Urothelium cell line (cell line): Measurements from ENCODE around the gene LSP1.

Source experiments
- DNase-seq: peaks from one replicate; pipeline ENCODE4 v3.0.0; 2011; ENCODE audit warnings: low spot score, mixed read lengths
- FAIRE-seq: peaks from 2 replicates; lab custom pipeline; 2011; peaks lifted over from hg19 to GRCh38; lab: Jason Lieb, UNC

The LSP1 gene

GRCh38 chr11:1888347-1888753 is 35.5 kb downstream of the LSP1 start:
- FAIRE-seq (no peak), DNase-seq (no peak)

DNA sequence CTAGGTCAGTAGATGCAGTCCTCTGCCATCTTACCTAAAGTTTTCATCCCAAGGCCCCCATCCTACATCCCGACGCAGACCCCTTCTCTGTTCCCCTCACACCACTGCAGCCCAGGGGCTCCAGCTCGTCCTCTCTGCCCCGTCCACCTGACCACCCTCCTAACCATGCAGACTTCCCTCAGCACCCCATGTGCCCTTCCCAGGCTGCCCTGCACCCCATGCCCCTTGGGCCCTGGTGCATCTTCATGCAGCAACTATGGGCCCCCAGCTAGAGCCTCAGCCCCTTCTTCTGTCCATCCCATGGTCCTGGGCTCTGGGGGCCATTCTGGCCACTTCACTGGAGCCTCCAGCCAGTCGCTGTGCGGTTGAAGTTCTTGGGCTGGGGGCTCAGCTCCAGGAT is 35.9 kb downstream of the LSP1 start:
- no peak for DNase-seq
- no peak for FAIRE-seq

GRCh38 chr11:1889224-1889930 is 36.5 kb downstream of the LSP1 start:
- DNase-seq (no peak), FAIRE-seq (no peak)

DNA sequence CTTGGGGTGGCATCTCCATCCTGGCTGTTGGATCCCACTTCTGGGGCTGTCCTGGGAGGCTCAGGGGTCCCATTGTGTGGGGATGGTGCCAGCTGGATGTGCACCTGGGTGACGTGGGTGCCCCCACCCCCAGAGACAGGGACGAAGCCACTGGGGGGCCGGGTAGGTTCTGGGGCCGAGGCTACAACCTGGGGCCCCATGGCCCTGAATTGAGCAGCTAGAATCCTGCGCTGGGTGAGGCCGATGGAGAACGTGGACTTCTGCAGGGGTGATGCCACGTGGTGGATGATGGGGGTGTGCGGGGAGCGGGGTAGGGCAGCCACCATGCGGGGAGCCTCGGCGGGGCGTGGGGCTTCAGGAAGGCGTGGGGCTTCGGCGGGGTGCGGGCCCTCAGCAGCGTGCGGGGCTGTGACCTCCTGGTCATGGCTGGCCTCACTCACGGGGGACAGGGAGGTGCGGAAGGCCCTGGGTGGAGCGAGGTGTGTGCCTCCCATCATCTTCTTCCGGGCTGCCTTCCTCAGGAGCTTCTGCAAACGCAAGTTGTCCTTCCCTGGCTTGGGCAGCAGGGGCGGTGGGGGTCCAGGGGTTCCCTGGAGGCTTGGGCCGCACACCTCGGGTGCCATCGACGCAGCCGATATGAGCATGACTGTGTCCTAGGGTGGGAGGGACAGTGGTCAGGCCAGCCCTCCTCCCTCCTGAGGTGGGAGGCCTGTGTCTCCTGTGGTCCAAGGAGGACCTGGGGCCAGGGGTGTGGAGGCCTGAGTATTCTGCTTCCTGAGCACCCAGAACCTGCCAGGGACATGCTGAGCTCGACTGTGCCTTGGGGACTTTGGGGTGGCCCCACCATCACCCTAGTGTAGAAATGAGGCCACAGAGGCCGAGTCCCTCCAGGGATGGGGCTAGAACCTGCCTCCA is 37.3 kb downstream of the LSP1 start:
- FAIRE-seq (no peak), DNase-seq (no peak)

GRCh38 chr11:1890856-1891830 is 38.3 kb downstream of the LSP1 start:
- DNase-seq (no peak), FAIRE-seq (no peak)

DNA sequence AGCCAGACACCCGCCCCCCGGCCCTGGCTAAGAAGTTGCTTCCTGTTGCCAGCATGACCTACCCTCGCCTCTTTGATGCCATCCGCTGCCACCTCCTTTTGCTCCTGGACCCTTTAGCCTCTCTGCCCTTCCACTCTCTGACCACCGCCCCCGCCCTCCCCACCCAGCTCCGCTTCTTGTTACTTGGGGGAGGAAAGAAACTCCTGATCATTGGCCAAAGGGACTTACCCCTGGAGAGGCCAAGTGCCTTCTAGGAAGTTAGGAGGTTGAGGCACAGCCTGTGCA is 38.9 kb downstream of the LSP1 start, which contains the start of gene PRR33:
TSS of gene PRR33 (minus strand) at position 65 of the 285 bp plus-strand sequence. CDS start 1,311 bp downstream, outside the sequence.
- no peak for FAIRE-seq
- no peak for DNase-seq

DNA sequence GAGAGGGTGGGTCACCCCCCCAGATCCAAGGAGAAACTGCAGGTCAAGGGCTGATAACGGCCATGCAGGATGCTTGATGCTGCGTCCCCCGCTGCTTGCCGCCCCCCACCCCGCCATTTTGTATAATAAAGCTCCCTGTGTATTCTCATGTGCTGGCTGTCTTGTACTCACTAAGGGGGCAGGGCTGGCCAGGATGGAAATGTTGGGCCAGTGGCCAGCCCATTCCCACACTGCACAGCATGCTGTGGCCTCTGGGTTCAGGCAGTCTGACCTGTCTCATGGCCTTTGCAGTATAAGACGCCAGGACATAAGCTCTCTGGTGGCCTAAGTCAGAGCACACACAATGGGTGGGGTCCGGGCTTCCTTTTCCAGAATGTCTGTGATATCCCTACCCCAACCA is 39.2 kb downstream of the LSP1 start:
- DNase-seq (no peak), FAIRE-seq (no peak)

GRCh38 chr11:1892558-1892957 is 39.7 kb downstream of the LSP1 start:
- FAIRE-seq: no peak

DNA sequence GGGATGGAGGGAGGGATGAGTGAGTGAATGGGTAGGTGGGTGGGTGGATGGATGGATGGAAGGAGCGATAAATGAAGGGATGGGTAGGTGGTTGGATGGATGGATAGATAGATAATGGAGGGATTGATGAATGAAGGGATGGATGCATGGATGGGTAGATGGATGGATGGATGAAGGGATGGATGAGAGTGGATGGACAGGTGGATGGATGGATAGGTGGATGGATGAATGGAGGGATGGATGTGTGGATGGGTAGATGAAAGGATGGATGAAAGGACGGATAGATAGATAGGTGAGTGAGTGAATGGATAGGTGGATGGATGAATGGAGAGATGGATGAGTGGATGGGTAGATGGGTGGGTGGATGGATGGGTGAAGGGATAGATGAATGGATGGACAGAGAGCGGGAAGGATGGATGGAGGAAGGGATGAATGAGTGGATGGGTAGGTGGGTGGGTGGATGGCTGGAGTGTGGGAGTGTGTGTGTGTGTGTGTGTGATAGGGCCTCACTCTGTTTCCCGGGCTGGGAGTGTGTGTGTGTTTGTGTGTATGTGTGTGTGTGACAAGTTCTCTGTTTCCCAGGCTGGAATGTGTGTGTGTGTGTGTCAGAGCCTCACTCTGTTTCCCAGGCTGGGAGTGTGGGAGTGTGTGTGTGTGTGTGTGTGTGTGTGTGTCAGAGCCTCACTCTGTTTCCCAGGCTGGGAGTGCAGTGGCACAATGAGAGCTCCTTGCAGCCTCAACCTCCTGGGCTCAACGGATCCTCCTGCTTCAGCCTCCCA is 40.9 kb downstream of the LSP1 start:
- DNase-seq: no peak
- no peak for FAIRE-seq

More at GRCh38 chr11:1892558-1892957, 39.7 kb downstream of the LSP1 start:
- DNase-seq: no peak

DNA sequence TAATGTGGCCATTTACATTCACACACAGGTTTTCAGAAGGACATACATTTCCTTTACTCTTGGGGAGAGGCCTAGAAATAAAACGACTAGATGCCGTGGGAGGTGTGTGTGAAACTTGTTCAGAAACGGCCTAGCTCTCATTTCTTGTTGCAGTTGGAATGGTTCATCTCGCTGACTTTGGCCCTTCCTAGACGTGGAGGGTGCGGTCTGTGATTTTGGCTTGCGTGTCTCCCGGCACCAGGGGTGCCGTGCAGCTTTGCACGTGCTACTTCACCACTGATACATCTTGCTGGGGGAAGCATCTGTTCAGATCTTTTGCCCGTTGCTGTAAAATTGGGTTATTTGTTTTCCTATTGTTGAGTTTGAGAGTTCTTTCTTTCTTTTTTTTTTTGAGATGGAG is 41.9 kb downstream of the LSP1 start:
- no peak for FAIRE-seq
- no peak for DNase-seq

GRCh38 chr11:1896468-1896867 is 43.6 kb downstream of the LSP1 start:
- DNase-seq (no peak), FAIRE-seq (no peak)

GRCh38 chr11:1896923-1897322 is 44.0 kb downstream of the LSP1 start:
- FAIRE-seq: no peak

DNA sequence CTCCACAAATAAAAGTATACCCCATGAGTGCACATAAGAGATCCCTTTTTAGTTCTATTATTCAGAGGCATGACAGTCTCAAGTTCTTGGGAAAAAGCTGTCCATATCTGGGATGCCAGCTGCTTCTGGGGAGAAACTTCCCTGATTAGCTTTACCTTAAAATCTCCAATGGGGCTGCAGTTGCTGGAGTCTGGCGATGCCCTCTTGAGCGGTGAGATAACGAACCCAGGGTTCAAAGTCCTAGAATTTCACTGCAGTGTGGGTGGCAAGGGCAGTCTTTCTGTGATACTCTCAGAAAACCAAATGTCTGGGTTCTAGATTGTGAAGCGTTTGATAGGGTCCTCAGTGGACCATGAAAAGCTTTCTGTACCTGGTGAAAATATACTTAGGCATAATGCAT is 46.2 kb downstream of the LSP1 start:
- FAIRE-seq (no peak), DNase-seq (no peak)

More at GRCh38 chr11:1896923-1897322, 44.0 kb downstream of the LSP1 start:
- DNase-seq: no peak

DNA sequence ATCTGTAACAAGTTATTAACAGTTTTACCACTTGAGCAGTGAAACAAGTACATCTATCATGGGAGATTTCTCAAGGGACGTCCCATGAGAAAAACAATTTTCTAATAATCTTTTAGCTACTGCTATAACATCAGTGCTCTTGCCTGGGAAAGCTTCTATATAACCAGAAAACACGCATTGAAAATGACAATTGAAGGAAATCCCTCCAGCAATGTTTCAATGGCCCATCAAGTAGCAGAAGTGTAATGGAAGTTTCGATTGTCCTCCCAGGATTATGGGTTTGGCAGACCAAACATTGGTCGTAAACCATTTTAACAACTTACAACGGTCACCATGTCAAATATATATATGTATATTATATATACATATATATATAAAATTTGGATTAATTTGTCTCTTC is 46.8 kb downstream of the LSP1 start:
- no peak for DNase-seq
- FAIRE-seq: no peak

DNA sequence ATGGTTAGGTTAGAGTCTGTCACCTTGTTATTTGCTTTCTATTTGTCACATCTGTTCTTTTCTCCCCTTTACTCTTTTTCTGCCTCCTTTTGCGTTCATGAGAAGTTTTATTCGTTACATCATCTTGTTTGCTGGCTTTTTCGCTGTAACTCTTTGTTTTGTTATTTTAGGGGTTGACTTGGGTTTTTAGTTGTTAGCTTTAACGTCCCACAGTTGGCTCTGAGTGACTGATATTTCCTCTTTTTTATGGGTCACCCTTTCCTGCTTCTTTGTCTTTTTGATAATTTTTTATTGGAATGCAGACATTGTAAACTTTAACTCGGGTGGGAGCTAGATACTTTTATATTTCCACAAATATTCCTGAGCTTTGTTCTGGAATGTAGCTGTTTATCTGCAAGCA is 53.3 kb downstream of the LSP1 start:
- FAIRE-seq (no peak), DNase-seq (no peak)

DNA sequence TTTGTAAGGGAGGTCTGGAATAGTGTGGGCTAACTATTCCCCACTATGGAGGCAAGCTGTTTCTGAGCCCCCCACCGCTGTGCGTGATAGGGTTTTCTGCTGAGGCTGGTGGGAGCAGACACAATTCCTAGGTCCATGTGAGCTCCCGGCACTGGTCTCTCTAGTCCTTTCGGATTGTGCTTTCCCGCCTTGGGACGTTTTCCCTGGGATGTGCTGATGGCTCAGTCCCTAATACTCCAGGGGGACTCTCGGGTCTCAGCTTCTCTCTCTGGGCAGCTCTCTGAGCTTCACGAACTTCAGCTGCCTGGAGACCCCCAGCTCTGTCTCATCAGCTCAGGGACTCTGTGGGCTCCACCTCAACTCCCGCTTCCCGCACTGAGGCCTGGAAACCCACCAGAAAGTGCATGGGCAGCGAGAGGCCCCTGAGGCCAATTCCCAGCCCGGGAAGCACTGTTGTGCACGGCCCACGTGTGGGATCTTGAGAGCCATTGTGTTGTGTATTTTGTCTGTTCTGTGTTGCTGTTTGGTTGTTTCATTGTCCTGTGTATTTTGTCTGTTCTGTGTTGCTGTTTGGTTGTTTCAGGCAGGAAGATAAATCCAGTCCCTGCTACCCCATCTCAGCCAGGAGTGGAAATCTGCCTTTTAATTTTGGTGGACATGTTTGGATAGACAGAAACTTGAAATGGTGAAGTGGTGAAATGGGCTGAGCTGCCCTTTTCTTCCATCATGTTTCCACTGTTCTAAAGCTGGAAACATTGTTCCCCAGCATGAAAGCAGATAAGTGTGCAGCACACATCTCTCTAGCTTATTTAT is 53.9 kb downstream of the LSP1 start:
- DNase-seq (no peak), FAIRE-seq (no peak)

DNA sequence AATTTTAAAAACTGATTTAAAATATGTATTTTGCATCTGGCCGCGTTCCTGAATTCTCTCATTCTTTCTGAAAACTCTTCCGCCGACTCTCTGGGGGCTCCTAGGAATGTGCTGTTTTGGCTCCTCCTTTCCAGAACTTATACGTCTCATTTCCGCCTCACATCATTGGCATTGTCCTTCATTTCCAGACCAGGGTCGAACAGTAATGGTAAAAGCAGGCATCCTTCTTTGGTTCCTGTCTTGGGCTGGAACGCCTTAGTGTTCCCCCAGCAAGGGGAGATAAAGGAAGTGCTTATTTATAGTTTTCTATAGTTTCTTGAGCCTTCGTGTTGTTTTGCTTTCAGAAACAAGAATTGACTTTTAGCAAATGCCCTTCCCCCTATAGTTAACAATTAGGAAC is 55.7 kb downstream of the LSP1 start:
- FAIRE-seq (no peak), DNase-seq (no peak)

- FAIRE-seq (no peak), DNase-seq (no peak)
Observed at GRCh38 chr11:1909524-1909923, 56.6 kb downstream of the LSP1 start.

DNA sequence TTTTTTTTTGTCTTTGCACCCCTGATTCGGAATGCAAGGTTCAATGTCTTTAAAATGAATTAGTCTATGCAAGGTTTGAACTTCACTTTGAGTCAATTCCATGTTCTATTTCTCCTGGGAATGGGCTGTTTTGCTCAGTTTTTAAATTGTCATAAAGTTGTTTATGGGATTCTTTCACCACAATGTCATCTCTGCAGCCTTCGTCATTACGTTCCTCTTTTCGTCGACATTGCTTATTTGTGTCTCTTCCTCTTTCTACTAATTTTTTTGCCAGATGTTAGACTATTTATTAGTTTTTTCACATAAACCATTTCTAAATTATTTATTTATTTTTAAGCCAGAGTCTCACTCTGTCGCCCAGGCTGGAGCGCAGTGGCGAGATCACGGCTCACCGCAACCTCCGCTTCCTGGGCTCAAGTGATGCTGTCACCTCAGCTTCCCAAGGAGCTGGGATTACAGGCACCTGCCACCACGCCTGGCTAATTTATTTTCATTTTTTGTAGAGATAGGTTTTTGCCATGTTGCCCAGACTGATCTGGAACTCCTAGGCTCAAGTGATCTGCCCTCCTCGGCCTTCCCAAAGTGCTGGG is 59.5 kb downstream of the LSP1 start:
- DNase-seq: no peak
- no peak for FAIRE-seq
